GM23338 (cell line): Measurements from ENCODE around the gene MYO16. TPM values are rescaled to one million over a fixed set of nuclear protein-coding genes. Genes with fewer than 3 reads are reported as not detected.

Source experiments
- ATAC-seq: fragments of 200-7000 bp; cut with Tn5 transposase; 3 replicates; pipeline ENCODE4 v1.9.1; 2020
- DNase-seq: peaks from one replicate; pipeline ENCODE4 v3.0.0-alpha.2; 2015; ENCODE audit warnings: low spot score
- H2AFZ ChIP-seq: fragments of 200-600 bp; sonication (generic); 2 replicates; pipeline ENCODE4 v1.8.0; 2016; ENCODE audit warnings: antibody characterized with exemption, mild to moderate bottlenecking, moderate library complexity
- H3F3A ChIP-seq: fragments of 200-600 bp; sonication (generic); replicated peaks from 2 replicates; pipeline ENCODE4 v1.8.0; 2017; ENCODE audit warnings: antibody characterized with exemption, mixed run types, low read depth
- H3K27ac ChIP-seq: fragments of 200-600 bp; sonication (generic); 2 replicates; pipeline ENCODE4 v1.6.1; 2016; ENCODE audit warnings: low read depth
- H3K27me3 ChIP-seq: fragments of 200-600 bp; sonication (generic); 2 replicates; pipeline ENCODE4 v1.8.0; 2016; ENCODE audit warnings: mild to moderate bottlenecking, mixed run types, moderate library complexity; ENCODE audit not compliant: insufficient read depth
- H3K36me3 ChIP-seq: fragments of 200-600 bp; sonication (generic); 2 replicates; pipeline ENCODE4 v1.8.0; 2016; ENCODE audit warnings: mild to moderate bottlenecking; ENCODE audit not compliant: insufficient read depth
- H3K4me1 ChIP-seq: fragments of 200-600 bp; sonication (generic); 2 replicates; pipeline ENCODE4 v1.8.0; 2016; ENCODE audit warnings: mild to moderate bottlenecking, moderate library complexity; ENCODE audit not compliant: insufficient read depth
- H3K4me2 ChIP-seq: fragments of 200-600 bp; sonication (generic); 2 replicates; pipeline ENCODE4 v1.7.1; 2017; ENCODE audit warnings: mixed run types
- H3K4me3 ChIP-seq: fragments of 200-600 bp; sonication (generic); 2 replicates; pipeline ENCODE4 v1.6.1; 2016; ENCODE audit warnings: mixed run types
- H3K79me2 ChIP-seq: fragments of 200-600 bp; sonication (generic); replicated peaks from 2 replicates; pipeline ENCODE4 v1.8.0; 2017; ENCODE audit warnings: mild to moderate bottlenecking; ENCODE audit not compliant: insufficient read depth
- H3K9me2 ChIP-seq: fragments of 200-600 bp; sonication (generic); 2 replicates; pipeline ENCODE4 v1.8.0; 2017; ENCODE audit not compliant: insufficient read depth
- H4K20me1 ChIP-seq: fragments of 200-600 bp; sonication (generic); replicated peaks from 2 replicates; pipeline ENCODE4 v1.8.0; 2017; ENCODE audit warnings: mild to moderate bottlenecking; ENCODE audit not compliant: insufficient read depth
- H3K27ac Mint-ChIP-seq: 2 replicates; pipeline ENCODE4 v1.8.0; 2020; ENCODE audit warnings: inconsistent platforms, mild to moderate bottlenecking, moderate library complexity, mixed read lengths
- H3K27me3 Mint-ChIP-seq: 3 replicates; pipeline ENCODE4 v1.8.0; 2022; ENCODE audit warnings: low read depth, mild to moderate bottlenecking, moderate library complexity, mixed read lengths, inconsistent platforms; ENCODE audit not compliant: insufficient read depth, poor library complexity
- H3K36me3 Mint-ChIP-seq: 3 replicates; pipeline ENCODE4 v1.8.0; 2021; ENCODE audit warnings: low read depth, mild to moderate bottlenecking, inconsistent platforms, moderate library complexity, mixed read lengths
- H3K4me1 Mint-ChIP-seq: 3 replicates; pipeline ENCODE4 v1.8.0; 2020; ENCODE audit warnings: mild to moderate bottlenecking, inconsistent platforms, mixed read lengths
- H3K4me3 Mint-ChIP-seq: 3 replicates; pipeline ENCODE4 v1.8.0; 2021; ENCODE audit warnings: moderate library complexity, mild to moderate bottlenecking, inconsistent platforms, mixed read lengths
- H3K9me3 Mint-ChIP-seq: 3 replicates; pipeline ENCODE4 v1.8.0; 2020; ENCODE audit warnings: moderate library complexity, mild to moderate bottlenecking, inconsistent platforms, mixed read lengths
- EZH2 ChIP-seq: fragments of 200-600 bp; sonication (generic); IDR thresholded peaks from one replicate; pipeline ENCODE4 v1.8.0; 2017; ENCODE audit warnings: antibody characterized with exemption, mild to moderate bottlenecking, low read depth; ENCODE audit not compliant: unreplicated experiment
- EZH2phosphoT487 ChIP-seq: fragments of 200-600 bp; sonication (generic); IDR thresholded peaks from one replicate; pipeline ENCODE4 v1.8.1; 2018; ENCODE audit warnings: antibody characterized with exemption; ENCODE audit not compliant: unreplicated experiment
- NANOG ChIP-seq: IDR thresholded peaks from 2 replicates; pipeline ENCODE4 v1.6.1; 2016; ENCODE audit warnings: antibody characterized with exemption, borderline replicate concordance
- POLR2AphosphoS5 ChIP-seq: IDR thresholded peaks from 2 replicates; pipeline ENCODE4 v1.6.1; 2016; ENCODE audit warnings: antibody characterized with exemption, low read depth
- REST ChIP-seq: IDR thresholded peaks from one replicate; pipeline ENCODE4 v1.6.1; 2018; ENCODE audit warnings: antibody characterized with exemption; ENCODE audit not compliant: unreplicated experiment
- STAT1 ChIP-seq: IDR thresholded peaks from one replicate; pipeline ENCODE4 v1.6.1; 2016; ENCODE audit warnings: antibody characterized with exemption; ENCODE audit not compliant: unreplicated experiment
- ZNF331 ChIP-seq: fragments of 250-450 bp; sonication (Bioruptor Pico); IDR thresholded peaks from 2 replicates; pipeline ENCODE4 v1.5.0; 2020; ENCODE audit warnings: low read depth, mild to moderate bottlenecking, moderate library complexity
- ZNF462 ChIP-seq: fragments of 250-450 bp; sonication (Bioruptor Pico); IDR thresholded peaks from 2 replicates; pipeline ENCODE4 v1.5.0; 2020; ENCODE audit warnings: mild to moderate bottlenecking, moderate library complexity
- polyA plus RNA-seq: library from polyadenylated mRNA; unstranded; fragments of >200 nt; fragmentation: Nextera tagmentation; extraction: Ambion mirVana; gene quantifications from 2 replicates; pipeline ENCODE4 v1.2.1, GENCODE V29; 2016
- total RNA-seq: library from RNA; depleted of rRNA; stranded (reverse); fragments of >200 nt; shearing (Covaris generic); gene quantifications from 2 replicates; pipeline ENCODE4 v1.2.3, GENCODE V29; 2014
- TF ChIP-seq, protein P1 (sequence below), 2 experiments: fragments of 200-600 bp in 1 of 2; sonication (generic) in 1 of 2; conservative IDR thresholded peaks; 2 replicates each; pipeline versions ENCODE4 v1.5.1 to v1.6.1; 2016 to 2017; ENCODE audit warnings: antibody characterized with exemption in 2 of 2, low read depth in 2 of 2, mild to moderate bottlenecking in 2 of 2, moderate library complexity in 1 of 2

MYO16 gene
- total and polyA plus RNA-seq, 2 experiments from 2014 or later = 0.10 to 0.13 TPM

- Histone ChIP-seq H3K27ac (no peak overlapping the region), H3K27me3 (no peaks in the 10 kb centered on the region), H3K4me3 (no peak overlapping the region), H3K4me1 (no peaks in the 10 kb centered on the region), H4K20me1 (no peaks in the 10 kb centered on the region), H2AFZ (no peak overlapping the region), H3K4me2 (no peak overlapping the region), H3K9me2 (0 out of 2 replicates have a peak, but pooled peaks cover 7% of the 10 kb centered on the region), H3F3A (no peaks in the 10 kb centered on the region), H3K36me3 (no peaks in the 10 kb centered on the region), H3K79me2 (no peaks in the 10 kb centered on the region)
- Mint-ChIP-seq H3K36me3 (no peaks in the 10 kb centered on the region), H3K4me1 (no peaks in the 10 kb centered on the region), H3K4me3 (no peak overlapping the region), H3K27me3 (no peaks in the 10 kb centered on the region), H3K27ac (no peak overlapping the region), H3K9me3 (no peaks in the 10 kb centered on the region)
- no peak for ATAC-seq
- TF ChIP-seq STAT1 (no peak), EZH2 (no peak), NANOG (no peak), ZNF331 (no peak), EZH2phosphoT487 (no peak)
- TF ChIP-seq, protein P1, sequence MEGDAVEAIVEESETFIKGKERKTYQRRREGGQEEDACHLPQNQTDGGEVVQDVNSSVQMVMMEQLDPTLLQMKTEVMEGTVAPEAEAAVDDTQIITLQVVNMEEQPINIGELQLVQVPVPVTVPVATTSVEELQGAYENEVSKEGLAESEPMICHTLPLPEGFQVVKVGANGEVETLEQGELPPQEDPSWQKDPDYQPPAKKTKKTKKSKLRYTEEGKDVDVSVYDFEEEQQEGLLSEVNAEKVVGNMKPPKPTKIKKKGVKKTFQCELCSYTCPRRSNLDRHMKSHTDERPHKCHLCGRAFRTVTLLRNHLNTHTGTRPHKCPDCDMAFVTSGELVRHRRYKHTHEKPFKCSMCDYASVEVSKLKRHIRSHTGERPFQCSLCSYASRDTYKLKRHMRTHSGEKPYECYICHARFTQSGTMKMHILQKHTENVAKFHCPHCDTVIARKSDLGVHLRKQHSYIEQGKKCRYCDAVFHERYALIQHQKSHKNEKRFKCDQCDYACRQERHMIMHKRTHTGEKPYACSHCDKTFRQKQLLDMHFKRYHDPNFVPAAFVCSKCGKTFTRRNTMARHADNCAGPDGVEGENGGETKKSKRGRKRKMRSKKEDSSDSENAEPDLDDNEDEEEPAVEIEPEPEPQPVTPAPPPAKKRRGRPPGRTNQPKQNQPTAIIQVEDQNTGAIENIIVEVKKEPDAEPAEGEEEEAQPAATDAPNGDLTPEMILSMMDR (conservative IDR thresholded peaks at IDR 0.05; ENCODE audit: low read depth in 2 of 2) = no peak
- no peak for DNase-seq
Measured at GRCh38 chr13:109114991-109115390, 485.6 kb downstream of the MYO16 start.

DNA sequence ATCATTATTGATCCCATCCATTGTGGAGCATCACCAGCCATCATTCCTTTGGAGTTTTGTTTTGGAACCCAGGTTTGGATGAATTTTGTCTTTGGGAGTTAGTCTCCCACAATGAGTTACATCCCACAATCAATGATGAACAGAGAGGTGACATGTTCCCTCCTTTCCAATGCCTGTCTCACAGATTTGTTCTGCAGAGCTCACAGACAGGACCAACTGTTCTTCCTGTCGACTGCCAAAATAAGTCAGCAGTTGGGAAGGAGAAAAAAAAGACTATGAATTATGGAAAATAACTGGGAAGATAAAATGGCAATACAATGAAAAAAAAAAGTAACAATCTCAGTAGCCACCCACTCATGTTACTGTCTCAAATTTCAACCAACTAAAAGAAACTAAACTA, 489.1 kb downstream of the MYO16 start:
- Histone ChIP-seq H3F3A (no peaks in the 10 kb centered on the region), H3K36me3 (no peaks in the 10 kb centered on the region), H3K9me2 (peaks cover 14% of the 10 kb centered on the region; the same call in 1 of the 2 replicates), H3K4me2 (no peak overlapping the region), H3K27ac (no peak overlapping the region), H3K27me3 (no peaks in the 10 kb centered on the region), H3K4me1 (no peaks in the 10 kb centered on the region), H3K4me3 (no peak overlapping the region), H3K79me2 (no peaks in the 10 kb centered on the region), H4K20me1 (no peaks in the 10 kb centered on the region), H2AFZ (no peak overlapping the region)
- H3K27ac Mint-ChIP-seq = no peak overlapping the region
- ATAC-seq = no peak
- DNase-seq = no peak
- H3K4me1 Mint-ChIP-seq = no peaks in the 10 kb centered on the region
- no peaks in the 10 kb centered on the region for H3K9me3 Mint-ChIP-seq
- H3K27me3 Mint-ChIP-seq = no peaks in the 10 kb centered on the region
- no peak overlapping the region for H3K4me3 Mint-ChIP-seq
- no peaks in the 10 kb centered on the region for H3K36me3 Mint-ChIP-seq
- TF ChIP-seq ZNF331 (no peak), EZH2 (no peak), EZH2phosphoT487 (no peak), REST (no peak), NANOG (no peak), POLR2AphosphoS5 (no peak), ZNF462 (CRISPR knock-in tag) (no peak)
